COLO829 (cell line): ENCODE data around the gene GCNT2.
"Not testable (repeated sequence)": the region's sequence is repeated elsewhere in the genome, so short reads cannot be mapped to it uniquely, and the experiment has no call there.

Experiments used
- DNase-seq: peaks from one replicate; pipeline ENCODE4 v3.0.0; 2012; ENCODE audit warnings: low spot score

GCNT2 gene

GRCh38 chr6:10610289-10610688 is 89.1 kb downstream of the GCNT2 start:
- DNase-seq = no peak

- DNase-seq = no peak
These were observed 91.0 kb downstream of the GCNT2 start for GRCh38 chr6:10612161-10612560.

DNA sequence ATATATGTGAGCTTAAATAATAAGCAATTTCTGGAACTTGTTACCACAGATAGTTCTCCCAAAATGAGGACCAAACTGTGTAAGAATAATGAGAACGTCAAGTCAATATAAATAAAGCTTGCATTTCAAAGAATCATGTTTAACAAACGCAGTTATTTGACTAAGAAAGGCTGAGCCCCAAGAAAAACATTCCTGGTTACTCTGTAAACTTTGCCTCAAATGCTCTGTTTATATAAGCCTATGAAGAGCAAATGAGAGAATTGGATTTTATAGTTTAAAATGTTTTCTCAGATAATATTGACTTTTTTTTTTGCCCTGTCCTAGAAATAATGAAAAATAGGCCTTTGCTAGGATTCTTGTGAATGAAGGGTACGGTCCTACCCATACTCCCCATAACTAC is 91.9 kb downstream of the GCNT2 start:
- DNase-seq = no peak

GRCh38 chr6:10613723-10614122 is 92.6 kb downstream of the GCNT2 start:
- no peak for DNase-seq

DNA sequence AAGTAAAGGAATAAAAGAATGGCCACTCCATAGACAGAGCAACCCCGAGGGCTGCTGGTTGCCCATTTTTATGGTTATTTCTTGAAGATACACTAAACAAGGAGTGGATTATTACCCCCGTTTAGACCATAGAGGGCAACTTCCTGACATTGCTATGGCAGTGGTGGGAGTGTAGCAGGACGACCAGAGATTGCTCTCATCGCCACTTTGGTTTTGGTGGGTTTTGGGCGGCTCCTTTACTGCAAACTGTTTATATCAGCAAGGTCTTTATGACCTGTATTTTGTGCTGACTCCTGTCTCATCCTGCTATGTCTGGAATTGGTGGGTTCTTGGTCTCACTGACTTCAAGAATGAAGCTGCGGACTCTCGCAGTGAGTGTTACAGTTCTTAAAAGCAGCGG is 94.5 kb downstream of the GCNT2 start:
- DNase-seq = no peak

DNA sequence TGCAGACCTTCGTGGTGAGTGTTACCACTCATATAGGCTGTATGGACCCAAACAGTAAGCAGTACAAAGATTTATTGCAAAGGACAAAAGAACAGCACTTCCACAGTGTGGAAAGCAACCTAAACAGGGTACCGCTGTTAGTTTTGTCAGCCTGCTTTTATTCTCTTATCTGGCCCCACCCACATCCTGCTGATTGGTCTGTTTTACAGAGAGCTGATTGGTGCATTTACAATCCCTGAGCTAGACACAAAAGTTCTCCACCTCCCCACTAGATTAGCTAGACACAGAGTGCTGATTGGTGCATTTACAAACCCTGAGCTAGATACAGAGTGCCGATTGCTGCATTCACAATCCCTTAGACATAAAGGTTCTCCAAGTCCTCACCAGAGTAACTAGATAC is 95.1 kb downstream of the GCNT2 start:
- DNase-seq = not testable (repeated sequence)

- DNase-seq = no peak
These were observed 96.0 kb downstream of the GCNT2 start for GRCh38 chr6:10617008-10617696.

- no peak for DNase-seq
These were observed 97.3 kb downstream of the GCNT2 start for GRCh38 chr6:10618409-10618808.

- DNase-seq = no peak
These were observed 100.1 kb downstream of the GCNT2 start for GRCh38 chr6:10621213-10621612.

- no peak for DNase-seq
These were observed 100.7 kb downstream of the GCNT2 start for GRCh38 chr6:10621847-10622246.

GRCh38 chr6:10624836-10625235 is 103.7 kb downstream of the GCNT2 start:
- no peak for DNase-seq

- no peak for DNase-seq
These were observed 105.1 kb downstream of the GCNT2 start for GRCh38 chr6:10626154-10626741.

GRCh38 chr6:10627800-10628199 is 106.6 kb downstream of the GCNT2 start:
- DNase-seq = no peak

- no peak for DNase-seq
These were observed 109.0 kb downstream of the GCNT2 start for GRCh38 chr6:10630178-10630577.

- DNase-seq = peak; percentile 41
These were observed 112.1 kb downstream of the GCNT2 start for GRCh38 chr6:10633216-10633615.

- DNase-seq = no peak
These were observed 119.3 kb downstream of the GCNT2 start for GRCh38 chr6:10640412-10640811.

GRCh38 chr6:10641528-10641927 is 120.4 kb downstream of the GCNT2 start:
- DNase-seq = no peak

- DNase-seq = no peak
These were observed 122.1 kb downstream of the GCNT2 start for GRCh38 chr6:10643201-10643651.

- no peak for DNase-seq
These were observed 123.1 kb downstream of the GCNT2 start for GRCh38 chr6:10644225-10644624.

- no peak for DNase-seq
These were observed 134.4 kb downstream of the GCNT2 start for GRCh38 chr6:10655508-10656055.

- no peak for DNase-seq
These were observed 138.0 kb downstream of the GCNT2 start for GRCh38 chr6:10658910-10659698.

- no peak for DNase-seq
These were observed 138.7 kb downstream of the GCNT2 start for GRCh38 chr6:10659699-10660348.
